ENCODE data around the gene ZIC1.

Gene ZIC1

DNA sequence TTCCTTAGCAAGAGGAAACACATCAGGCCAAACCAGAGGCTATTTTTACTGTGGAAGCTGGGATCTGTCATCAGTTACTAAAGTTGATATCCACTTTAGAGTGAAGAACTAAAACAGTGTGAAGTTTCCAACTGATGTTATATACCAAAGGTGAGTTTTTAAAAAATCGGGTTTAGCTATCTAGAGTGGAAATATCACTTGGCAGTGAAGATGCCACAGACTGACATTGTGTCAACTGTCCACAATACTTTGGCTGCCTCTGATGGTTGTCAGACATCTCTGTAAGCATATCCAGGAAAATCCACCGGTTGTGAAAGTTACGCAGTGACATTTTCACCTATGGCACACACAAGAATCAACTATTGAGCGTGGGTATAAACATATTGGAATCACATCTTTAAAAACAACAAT, 9.2 kb downstream of the ZIC1 start:
- Histone ChIP-seq H3K36me3 (ENCODE audit: control insufficient read depth, insufficient read depth, low read length) (no peaks in the 10 kb centered on the region), H3K4me3 (replicated peaks; ENCODE audit: low read depth, low read length) (no peak overlapping the region), H3K27me3 (replicated peaks; ENCODE audit: control insufficient read depth, insufficient read depth, low read length) (peaks cover 1% of the 10 kb centered on the region; the same call in 1 of the 2 replicates)
- no peak for DNase-seq (ENCODE audit: extremely low read depth, insufficient read length)
- no peak for TF ChIP-seq CTCF (IDR thresholded peaks at IDR 0.05; ENCODE audit: insufficient read depth, low read length, poor library complexity, severe bottlenecking)

- Histone ChIP-seq H3K27me3 (replicated peaks; ENCODE audit: control insufficient read depth, insufficient read depth, low read length) (peaks cover 1% of the 10 kb centered on the region; the same call in 1 of the 2 replicates), H3K4me3 (replicated peaks; ENCODE audit: low read depth, low read length) (no peak overlapping the region)
- no peak for DNase-seq (ENCODE audit: extremely low read depth, insufficient read length)
Observed at GRCh38 chr3:147418808-147419701, 9.9 kb downstream of the ZIC1 start.

DNA sequence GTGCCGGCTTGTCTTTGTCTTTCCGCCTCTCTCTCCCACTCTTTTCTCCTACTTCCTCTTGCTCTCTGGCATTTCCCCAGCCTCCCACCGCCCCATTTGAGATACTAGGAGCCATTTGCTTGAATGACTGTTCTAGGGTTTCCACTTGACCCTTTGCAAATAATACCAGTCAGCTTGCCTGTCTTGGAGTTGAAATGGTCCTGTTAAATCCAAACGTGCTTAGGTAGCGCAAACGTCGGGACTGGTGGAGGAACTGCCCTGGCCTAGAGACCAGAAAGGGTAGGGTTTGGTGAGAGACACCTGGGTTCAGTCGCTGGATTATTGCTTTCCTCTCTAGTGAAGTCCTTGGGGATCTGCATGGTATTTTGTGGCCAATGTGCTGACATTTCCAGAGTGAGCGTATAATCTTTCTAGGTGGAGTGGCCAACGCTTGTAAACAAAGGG, 10.6 kb downstream of the ZIC1 start:
- TF ChIP-seq CTCF (IDR thresholded peaks at IDR 0.05; ENCODE audit: insufficient read depth, low read length, poor library complexity, severe bottlenecking), result no peak
- no peak for DNase-seq (ENCODE audit: extremely low read depth, insufficient read length)
- Histone ChIP-seq H3K4me3 (replicated peaks; ENCODE audit: low read depth, low read length) (no peak overlapping the region), H3K36me3 (ENCODE audit: control insufficient read depth, insufficient read depth, low read length) (no peaks in the 10 kb centered on the region), H3K27me3 (replicated peaks; ENCODE audit: control insufficient read depth, insufficient read depth, low read length) (peaks cover 1% of the 10 kb centered on the region; the same call in 1 of the 2 replicates)

More at GRCh38 chr3:147418808-147419701, 9.9 kb downstream of the ZIC1 start:
- no peaks in the 10 kb centered on the region for H3K36me3 ChIP-seq (ENCODE audit: control insufficient read depth, insufficient read depth, low read length)
- TF ChIP-seq CTCF (IDR thresholded peaks at IDR 0.05; ENCODE audit: insufficient read depth, low read length, poor library complexity, severe bottlenecking), result no peak

GRCh38 chr3:147420353-147421183, 11.4 kb downstream of the ZIC1 start:
- Histone ChIP-seq H3K4me3 (replicated peaks; ENCODE audit: low read depth, low read length) (no peak overlapping the region), H3K36me3 (ENCODE audit: control insufficient read depth, insufficient read depth, low read length) (no peaks in the 10 kb centered on the region), H3K27me3 (replicated peaks; ENCODE audit: control insufficient read depth, insufficient read depth, low read length) (peaks cover 1% of the 10 kb centered on the region; the same call in 1 of the 2 replicates)
- no peak for TF ChIP-seq CTCF (IDR thresholded peaks at IDR 0.05; ENCODE audit: insufficient read depth, low read length, poor library complexity, severe bottlenecking)
- DNase-seq (ENCODE audit: extremely low read depth, insufficient read length), result no peak

- Histone ChIP-seq H3K27me3 (replicated peaks; ENCODE audit: control insufficient read depth, insufficient read depth, low read length) (peaks cover 1% of the 10 kb centered on the region; the same call in 1 of the 2 replicates), H3K4me3 (replicated peaks; ENCODE audit: low read depth, low read length) (no peak overlapping the region), H3K36me3 (ENCODE audit: control insufficient read depth, insufficient read depth, low read length) (no peaks in the 10 kb centered on the region)
- DNase-seq (ENCODE audit: extremely low read depth, insufficient read length), result no peak
- TF ChIP-seq CTCF (IDR thresholded peaks at IDR 0.05; ENCODE audit: insufficient read depth, low read length, poor library complexity, severe bottlenecking), result no peak
Observed at GRCh38 chr3:147421184-147421912, 12.2 kb downstream of the ZIC1 start.

Data from GM06990 (cell line).